ENCODE results near the gene KLHDC10.

GRCh38 chr7:130070861-130071622 lies 708 bp downstream of the KLHDC10 start:
- TF ChIP-seq EZH2phosphoT487 (IDR thresholded peaks at IDR 0.05; ENCODE audit: insufficient read depth, low read depth) = no peak
- no peak for TF ChIP-seq EZH2 (IDR thresholded peaks at IDR 0.05; ENCODE audit: insufficient read depth, poor library complexity, severe bottlenecking)
